ENCODE measurements around the gene ELAVL1. TPM values are rescaled to one million over a fixed set of nuclear protein-coding genes. Genes with fewer than 3 reads are reported as not detected.

ELAVL1 gene
- polyA plus RNA-seq, 1 of the 3 experiments (the other 2 are of a cell fraction), result 49.6 TPM

DNA sequence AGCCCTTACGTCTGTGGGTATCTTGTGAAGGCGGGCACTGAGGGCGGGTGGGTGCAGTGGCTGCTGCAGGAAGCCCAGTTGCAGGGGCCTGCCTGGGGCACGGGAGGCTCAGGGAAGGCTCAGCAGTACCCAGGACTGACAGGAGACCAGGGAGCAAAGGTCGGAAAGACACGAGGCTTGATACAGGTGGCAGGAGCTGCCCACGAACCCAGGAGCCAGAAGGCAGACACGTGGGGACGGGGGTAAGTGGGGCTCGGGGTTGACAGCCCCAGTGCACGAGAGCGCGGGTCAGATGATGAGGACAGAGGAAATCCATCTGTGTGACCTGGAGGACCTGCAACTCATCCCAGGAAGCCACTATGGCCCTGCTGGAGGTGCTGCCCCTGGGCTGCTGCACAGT, 25.3 kb downstream of the ELAVL1 start:
- Histone ChIP-seq H3K4me1 (ENCODE audit: control insufficient read depth in 1 of 2, insufficient read depth in 2 of 2, low read depth in 1 of 2, low read length in 1 of 2) (no peaks in the 10 kb centered on the region), H3F3A (replicated peaks; ENCODE audit: insufficient read depth) (no peaks in the 10 kb centered on the region), H4K20me1 (ENCODE audit: insufficient read depth) (peaks cover 47% of the 10 kb centered on the region), H3K27me3 (ENCODE audit: insufficient read depth) (no peaks in the 10 kb centered on the region), H3K9ac (no peak overlapping the region), H3K4me2 (no peak overlapping the region), H3K36me3 (replicated peaks in 1 of 2; ENCODE audit: control insufficient read depth in 1 of 2, insufficient read depth in 2 of 2, low read length in 1 of 2) (peaks cover 7 to 80% of the 10 kb centered on the region in 2 experiments), H3K9me2 (no peaks in the 10 kb centered on the region), H2AFZ (ENCODE audit: low read depth) (no peak overlapping the region), H3K27ac (ENCODE audit: low read depth in 2 of 2, low read length in 1 of 2) (no peak overlapping the region), H3K9me3 (no peaks in the 10 kb centered on the region), H3K4me3 (ENCODE audit: low read depth in 2 of 2, low read length in 1 of 2) (no peak overlapping the region), H3K79me2 (ENCODE audit: insufficient read depth) (peaks cover 45% of the 10 kb centered on the region)
- ChIA-PET POLR2A (no interaction called here), CTCF (interaction anchor here (0.9 to 3.8 kb wide), 3 partner anchors 9 to 36 kb away, joined by 3 to 18 read pairs (median 6); partner anchors contain the start of gene TIMM44)
- DNase-seq, result no peak
- 99% methylated on average over 11 of the region's 13 CpGs for WGBS (ENCODE audit: low lambda C conversion rate)
- TF ChIP-seq TCF12 (IDR thresholded peaks at IDR 0.05) (no peak), FOXJ3 (CRISPR knock-in tag; IDR thresholded peaks at IDR 0.05) (no peak), RXRA (IDR thresholded peaks at IDR 0.05; ENCODE audit: borderline replicate concordance, low read depth) (no peak), GABPA (IDR thresholded peaks at IDR 0.05; ENCODE audit: low read depth) (no peak)
- TF ChIP-seq, protein P1, sequence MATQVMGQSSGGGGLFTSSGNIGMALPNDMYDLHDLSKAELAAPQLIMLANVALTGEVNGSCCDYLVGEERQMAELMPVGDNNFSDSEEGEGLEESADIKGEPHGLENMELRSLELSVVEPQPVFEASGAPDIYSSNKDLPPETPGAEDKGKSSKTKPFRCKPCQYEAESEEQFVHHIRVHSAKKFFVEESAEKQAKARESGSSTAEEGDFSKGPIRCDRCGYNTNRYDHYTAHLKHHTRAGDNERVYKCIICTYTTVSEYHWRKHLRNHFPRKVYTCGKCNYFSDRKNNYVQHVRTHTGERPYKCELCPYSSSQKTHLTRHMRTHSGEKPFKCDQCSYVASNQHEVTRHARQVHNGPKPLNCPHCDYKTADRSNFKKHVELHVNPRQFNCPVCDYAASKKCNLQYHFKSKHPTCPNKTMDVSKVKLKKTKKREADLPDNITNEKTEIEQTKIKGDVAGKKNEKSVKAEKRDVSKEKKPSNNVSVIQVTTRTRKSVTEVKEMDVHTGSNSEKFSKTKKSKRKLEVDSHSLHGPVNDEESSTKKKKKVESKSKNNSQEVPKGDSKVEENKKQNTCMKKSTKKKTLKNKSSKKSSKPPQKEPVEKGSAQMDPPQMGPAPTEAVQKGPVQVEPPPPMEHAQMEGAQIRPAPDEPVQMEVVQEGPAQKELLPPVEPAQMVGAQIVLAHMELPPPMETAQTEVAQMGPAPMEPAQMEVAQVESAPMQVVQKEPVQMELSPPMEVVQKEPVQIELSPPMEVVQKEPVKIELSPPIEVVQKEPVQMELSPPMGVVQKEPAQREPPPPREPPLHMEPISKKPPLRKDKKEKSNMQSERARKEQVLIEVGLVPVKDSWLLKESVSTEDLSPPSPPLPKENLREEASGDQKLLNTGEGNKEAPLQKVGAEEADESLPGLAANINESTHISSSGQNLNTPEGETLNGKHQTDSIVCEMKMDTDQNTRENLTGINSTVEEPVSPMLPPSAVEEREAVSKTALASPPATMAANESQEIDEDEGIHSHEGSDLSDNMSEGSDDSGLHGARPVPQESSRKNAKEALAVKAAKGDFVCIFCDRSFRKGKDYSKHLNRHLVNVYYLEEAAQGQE (IDR thresholded peaks at IDR 0.05; ENCODE audit: low read depth, low read length), result no peak

DNA sequence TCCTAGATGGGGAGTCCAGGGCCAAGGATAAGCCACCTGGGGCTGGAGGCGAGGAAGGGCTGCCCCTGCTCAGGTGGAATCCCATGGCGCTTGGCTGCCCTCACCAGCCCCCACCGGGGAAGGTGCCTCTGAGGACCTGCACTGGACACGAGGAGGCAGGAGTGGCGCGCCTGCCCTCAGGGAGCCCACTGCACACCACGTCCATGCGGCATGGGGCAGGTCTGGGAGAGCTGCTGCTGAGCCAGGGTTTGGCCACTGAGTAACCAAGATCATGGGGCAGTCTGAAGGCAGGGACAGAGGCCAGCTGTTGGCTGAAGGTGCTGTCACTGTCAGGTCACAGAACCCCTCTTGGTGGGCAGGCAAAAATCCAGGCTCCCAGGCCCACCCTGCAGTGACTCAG, 25.9 kb downstream of the ELAVL1 start:
- no peak for DNase-seq
- Histone ChIP-seq H3K4me1 (ENCODE audit: control insufficient read depth in 1 of 2, insufficient read depth in 2 of 2, low read depth in 1 of 2, low read length in 1 of 2) (no peaks in the 10 kb centered on the region), H3K9me3 (no peaks in the 10 kb centered on the region), H3K9ac (no peak overlapping the region), H3K4me2 (no peak overlapping the region), H4K20me1 (ENCODE audit: insufficient read depth) (peaks cover 41% of the 10 kb centered on the region), H3F3A (replicated peaks; ENCODE audit: insufficient read depth) (no peaks in the 10 kb centered on the region), H3K27ac (ENCODE audit: low read depth in 2 of 2, low read length in 1 of 2) (no peak overlapping the region), H3K9me2 (no peaks in the 10 kb centered on the region), H2AFZ (ENCODE audit: low read depth) (no peak overlapping the region), H3K4me3 (ENCODE audit: low read depth in 2 of 2, low read length in 1 of 2) (no peak overlapping the region), H3K36me3 (replicated peaks in 1 of 2; ENCODE audit: control insufficient read depth in 1 of 2, insufficient read depth in 2 of 2, low read length in 1 of 2) (peaks cover 1 to 85% of the 10 kb centered on the region in 2 experiments), H3K79me2 (ENCODE audit: insufficient read depth) (peaks cover 39% of the 10 kb centered on the region), H3K27me3 (ENCODE audit: insufficient read depth) (no peaks in the 10 kb centered on the region)
- POLR2A ChIA-PET, result no interaction called here
- 90% methylated on average over 2 of the region's 8 CpGs for WGBS (ENCODE audit: low lambda C conversion rate)
- TF ChIP-seq, protein P2, sequence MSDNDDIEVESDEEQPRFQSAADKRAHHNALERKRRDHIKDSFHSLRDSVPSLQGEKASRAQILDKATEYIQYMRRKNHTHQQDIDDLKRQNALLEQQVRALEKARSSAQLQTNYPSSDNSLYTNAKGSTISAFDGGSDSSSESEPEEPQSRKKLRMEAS (IDR thresholded peaks at IDR 0.05; ENCODE audit: low read depth), result no peak
- TF ChIP-seq, protein P3, sequence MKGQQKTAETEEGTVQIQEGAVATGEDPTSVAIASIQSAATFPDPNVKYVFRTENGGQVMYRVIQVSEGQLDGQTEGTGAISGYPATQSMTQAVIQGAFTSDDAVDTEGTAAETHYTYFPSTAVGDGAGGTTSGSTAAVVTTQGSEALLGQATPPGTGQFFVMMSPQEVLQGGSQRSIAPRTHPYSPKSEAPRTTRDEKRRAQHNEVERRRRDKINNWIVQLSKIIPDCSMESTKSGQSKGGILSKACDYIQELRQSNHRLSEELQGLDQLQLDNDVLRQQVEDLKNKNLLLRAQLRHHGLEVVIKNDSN (IDR thresholded peaks at IDR 0.05; ENCODE audit: borderline replicate concordance, low read depth), result no peak
- TF ChIP-seq, protein P1 (IDR thresholded peaks at IDR 0.05; ENCODE audit: low read depth, low read length), result no peak
- no peak for TF ChIP-seq POLR2AphosphoS5 (IDR thresholded peaks at IDR 0.05; ENCODE audit: low read depth, low read length)
- TF ChIP-seq RCOR1 (IDR thresholded peaks at IDR 0.05; ENCODE audit: low read length), result no peak
- TF ChIP-seq RAD21 (IDR thresholded peaks at IDR 0.05; ENCODE audit: low read length), result no peak
- no peak for TF ChIP-seq RXRA (IDR thresholded peaks at IDR 0.05; ENCODE audit: borderline replicate concordance, low read depth)
- TF ChIP-seq TAF1 (IDR thresholded peaks at IDR 0.05; ENCODE audit: borderline replicate concordance, low read depth, low read length), result no peak
- no peak for TF ChIP-seq EP300 (IDR thresholded peaks at IDR 0.05; ENCODE audit: borderline replicate concordance in 1 of 2, low read depth in 1 of 2, low read length in 1 of 2)
- TF ChIP-seq, protein P4, sequence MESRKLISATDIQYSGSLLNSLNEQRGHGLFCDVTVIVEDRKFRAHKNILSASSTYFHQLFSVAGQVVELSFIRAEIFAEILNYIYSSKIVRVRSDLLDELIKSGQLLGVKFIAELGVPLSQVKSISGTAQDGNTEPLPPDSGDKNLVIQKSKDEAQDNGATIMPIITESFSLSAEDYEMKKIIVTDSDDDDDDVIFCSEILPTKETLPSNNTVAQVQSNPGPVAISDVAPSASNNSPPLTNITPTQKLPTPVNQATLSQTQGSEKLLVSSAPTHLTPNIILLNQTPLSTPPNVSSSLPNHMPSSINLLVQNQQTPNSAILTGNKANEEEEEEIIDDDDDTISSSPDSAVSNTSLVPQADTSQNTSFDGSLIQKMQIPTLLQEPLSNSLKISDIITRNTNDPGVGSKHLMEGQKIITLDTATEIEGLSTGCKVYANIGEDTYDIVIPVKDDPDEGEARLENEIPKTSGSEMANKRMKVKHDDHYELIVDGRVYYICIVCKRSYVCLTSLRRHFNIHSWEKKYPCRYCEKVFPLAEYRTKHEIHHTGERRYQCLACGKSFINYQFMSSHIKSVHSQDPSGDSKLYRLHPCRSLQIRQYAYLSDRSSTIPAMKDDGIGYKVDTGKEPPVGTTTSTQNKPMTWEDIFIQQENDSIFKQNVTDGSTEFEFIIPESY (IDR thresholded peaks at IDR 0.05; ENCODE audit: borderline replicate concordance, low read depth), result no peak
- CTCF ChIA-PET, result interaction anchor here (0.9 to 2.3 kb wide), 2 partner anchors 23 to 36 kb away, joined by 3 to 6 read pairs; partner anchors contain the start of gene TIMM44

All from SK-N-SH (cell line).